ENCODE data around the gene ARMH3.

ARMH3 gene

DNA sequence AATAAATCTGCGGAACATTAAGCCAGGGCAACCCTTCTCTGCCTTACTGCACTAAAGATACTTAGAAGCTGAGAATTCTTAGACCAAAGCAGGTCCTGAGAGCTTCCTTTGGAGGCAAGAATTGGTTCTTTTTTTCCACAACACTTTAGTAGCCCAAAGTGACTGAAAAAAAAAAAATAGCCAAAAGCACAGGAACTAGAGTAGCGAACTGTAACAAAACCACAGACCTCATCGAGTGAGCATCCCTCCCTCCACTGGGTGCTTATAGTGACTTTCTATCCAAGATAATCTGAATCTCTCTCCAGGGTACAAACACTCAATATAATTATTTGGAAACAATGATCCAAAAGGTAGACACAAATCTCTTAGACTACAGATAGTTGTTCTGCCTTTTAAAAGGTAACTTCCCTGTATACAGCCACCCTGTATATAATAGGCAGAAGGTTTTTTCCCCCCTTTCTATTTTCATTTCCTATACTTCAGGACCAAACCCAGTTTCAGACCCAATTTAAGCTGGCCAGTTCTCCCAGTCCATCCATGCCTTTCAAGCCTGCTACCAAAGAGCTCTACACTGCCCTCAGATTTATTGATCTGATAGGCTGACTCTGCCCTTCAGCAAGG, 180.8 kb downstream of the ARMH3 start:
- no peak for DNase-seq (ENCODE audit: low read depth in 3 of 3, low spot score in 1 of 3)

DNA sequence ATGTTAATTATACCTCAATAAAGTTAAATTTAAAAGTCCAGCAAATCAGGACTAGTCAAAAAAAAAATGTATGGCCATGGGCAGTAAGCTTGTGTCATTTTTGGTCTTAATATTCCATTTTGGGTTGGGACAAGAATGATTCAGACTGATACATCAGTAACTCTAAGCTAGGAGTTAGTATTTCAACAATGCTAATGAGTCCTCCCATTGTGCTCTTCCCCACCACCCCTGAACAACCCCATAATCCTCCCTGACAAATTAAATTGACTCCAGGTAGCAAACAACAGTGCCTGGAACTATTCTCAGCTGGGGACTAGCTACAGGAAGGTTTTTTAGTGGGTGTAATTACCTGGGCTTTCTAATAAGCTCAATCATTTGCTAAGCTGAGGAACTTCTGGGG, 181.7 kb downstream of the ARMH3 start:
- DNase-seq (ENCODE audit: low read depth in 3 of 3, low spot score in 1 of 3), result no peak

DNA sequence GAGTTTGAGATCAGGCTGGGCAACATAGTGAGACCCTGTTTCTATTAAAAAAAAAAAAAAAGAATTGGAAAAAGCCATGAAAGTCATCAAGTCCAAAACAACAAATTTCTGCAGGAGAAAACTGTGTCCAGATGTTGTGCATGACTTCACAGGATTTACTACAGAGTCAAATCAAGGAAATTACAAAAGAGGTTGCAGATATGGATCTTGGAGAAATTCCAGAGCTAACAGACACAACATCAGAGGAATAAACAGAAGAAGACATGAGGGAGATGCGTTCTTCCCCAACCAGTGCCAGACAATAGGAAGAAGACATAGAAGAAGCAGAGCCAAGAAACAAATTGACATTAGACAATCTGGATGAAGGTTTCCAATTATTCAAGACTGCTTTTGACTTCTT, 188.0 kb downstream of the ARMH3 start:
- no peak for DNase-seq (ENCODE audit: low read depth in 3 of 3, low spot score in 1 of 3)

DNA sequence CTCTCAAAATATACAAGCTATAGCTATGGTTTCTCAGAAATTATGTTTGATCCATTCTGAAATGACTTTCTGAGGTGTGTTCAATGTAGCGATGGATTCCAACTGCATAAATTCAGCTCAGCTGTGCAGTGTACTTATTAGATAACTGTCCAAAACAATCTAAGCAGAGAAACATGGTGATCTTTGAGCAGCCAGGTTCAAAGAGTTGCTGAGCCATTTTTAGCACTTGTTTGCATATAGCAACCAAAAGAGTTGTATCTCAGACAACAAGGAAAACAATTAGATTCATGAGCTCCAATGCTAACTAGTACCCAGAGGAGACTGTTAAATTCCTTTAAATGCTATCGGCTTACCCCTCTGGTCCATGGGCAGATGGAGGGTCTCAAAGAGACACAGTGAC, 196.4 kb downstream of the ARMH3 start:
- DNase-seq (ENCODE audit: low read depth in 3 of 3, low spot score in 1 of 3), result no peak

DNA sequence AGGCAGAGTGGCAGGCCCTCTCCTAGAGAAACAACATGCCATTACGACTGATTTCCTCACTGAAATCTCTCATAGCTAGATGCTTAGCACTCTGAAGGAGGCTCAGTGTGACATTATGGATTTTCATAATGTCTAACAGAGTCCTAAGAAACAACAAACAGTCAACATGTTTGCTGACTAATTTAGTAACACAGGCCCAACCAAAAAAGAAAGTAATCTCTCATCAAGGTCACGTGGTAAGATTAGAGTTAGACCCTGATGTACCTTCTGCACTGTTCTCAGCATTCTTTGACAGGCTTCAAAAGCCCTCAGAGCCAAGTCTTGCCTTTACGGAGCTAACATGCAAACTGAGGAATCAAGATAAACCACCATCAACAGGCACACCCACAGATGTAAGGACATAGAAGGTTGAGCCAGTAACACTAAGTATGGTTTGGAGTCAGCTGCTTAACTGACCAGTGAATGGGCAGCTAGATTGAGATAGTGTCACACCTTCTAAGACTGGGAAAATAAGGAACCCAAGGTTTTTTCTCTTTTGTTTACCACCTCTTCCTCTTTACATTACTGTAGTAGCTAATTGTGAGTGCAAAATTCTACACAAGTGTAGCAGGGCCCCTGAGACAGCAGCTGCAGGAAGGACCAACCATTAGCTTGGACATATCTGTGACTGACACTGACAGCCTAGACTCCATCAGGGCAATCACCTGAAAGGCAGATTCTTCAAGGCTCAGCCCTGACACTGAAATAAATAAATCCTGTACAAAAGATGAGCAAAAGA, 197.1 kb downstream of the ARMH3 start:
- DNase-seq (ENCODE audit: low read depth in 3 of 3, low spot score in 1 of 3), result no peak

DNA sequence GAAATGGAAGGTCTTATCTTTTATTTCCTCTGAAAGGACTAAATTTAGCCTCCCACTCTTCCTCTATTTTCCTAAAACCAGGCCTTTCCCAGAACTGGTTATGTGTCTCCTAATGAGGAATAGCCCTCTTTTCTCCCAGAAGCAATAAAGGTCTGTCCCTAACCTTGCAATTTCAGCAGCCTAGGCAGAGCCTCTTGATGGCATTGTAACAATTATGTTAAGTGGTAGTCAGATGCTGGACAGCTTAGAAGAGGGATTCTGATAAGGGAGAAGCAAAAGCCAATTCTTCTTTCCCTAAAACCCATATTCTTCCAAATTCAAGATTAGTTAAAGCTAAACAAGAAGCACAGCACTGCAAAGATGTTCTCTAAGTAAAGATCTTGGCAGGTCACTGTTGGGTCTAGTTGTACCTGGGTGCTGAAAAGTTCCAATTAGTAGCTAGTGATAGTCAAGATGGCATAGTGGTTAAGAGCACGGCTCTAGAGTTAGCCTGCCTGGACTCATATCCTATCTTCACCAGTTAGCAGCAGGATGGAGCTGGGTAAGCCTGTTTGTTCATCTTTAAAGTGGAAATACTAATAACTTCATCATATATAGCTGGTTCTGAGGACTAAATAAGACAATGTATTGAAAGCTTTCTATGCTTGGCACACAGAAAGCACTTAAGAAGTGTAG, 198.0 kb downstream of the ARMH3 start:
- no peak for DNase-seq (ENCODE audit: low read depth in 3 of 3, low spot score in 1 of 3)

DNA sequence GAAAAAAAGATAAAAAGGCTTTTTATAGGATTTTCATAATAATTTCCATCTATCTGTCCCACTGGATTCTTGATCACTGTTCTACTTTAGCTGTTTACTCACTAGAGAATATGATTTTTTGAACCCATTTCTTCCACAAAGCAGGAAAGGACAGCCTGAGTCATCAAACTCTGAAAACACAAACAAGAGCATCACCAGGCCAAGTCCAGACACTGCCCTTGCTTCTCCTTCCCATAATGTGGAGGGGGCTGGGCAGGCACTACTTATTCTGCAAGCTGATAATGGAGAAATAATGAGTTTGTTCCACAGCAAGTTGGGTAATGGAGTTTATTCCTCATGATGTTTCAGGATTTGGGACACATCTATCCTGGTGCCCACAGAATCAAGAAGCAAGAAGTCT, 199.3 kb downstream of the ARMH3 start:
- no peak for DNase-seq (ENCODE audit: low read depth in 3 of 3, low spot score in 1 of 3)

DNA sequence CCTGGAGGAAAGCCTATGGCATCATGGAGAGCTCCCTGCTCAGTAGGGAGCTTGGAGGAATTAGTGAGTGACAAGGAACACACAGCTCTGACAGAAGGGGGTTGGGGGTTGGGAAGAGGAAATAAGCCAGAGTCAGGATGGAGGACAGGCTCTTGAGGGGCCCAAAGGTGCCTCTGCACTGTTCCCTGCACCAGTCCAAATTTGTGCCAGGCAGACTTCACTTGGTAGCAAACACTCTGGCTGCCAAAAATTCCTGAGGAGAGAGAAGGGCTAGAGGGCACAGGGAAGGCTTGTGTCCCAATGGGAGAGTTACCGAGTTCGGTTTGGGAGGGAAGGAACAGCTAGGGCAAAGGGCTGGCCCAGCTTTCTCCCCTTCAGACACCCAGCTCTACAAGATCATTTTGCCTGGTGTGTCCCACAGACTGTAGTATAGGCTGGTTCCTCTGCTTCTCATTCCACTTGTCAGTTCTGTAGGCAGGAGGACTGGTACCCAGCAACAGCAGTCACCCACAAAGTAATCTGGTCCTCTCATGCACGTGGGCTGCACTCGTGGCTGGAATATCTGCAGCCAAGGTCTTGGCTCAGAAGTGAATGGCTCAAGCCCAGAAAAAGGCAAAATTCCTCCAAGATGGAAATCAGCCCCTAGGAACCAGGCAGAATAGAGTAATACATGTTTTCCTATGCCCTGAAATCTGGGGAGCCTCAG, 204.4 kb downstream of the ARMH3 start:
- DNase-seq (ENCODE audit: low read depth in 3 of 3, low spot score in 1 of 3), result no peak

DNA sequence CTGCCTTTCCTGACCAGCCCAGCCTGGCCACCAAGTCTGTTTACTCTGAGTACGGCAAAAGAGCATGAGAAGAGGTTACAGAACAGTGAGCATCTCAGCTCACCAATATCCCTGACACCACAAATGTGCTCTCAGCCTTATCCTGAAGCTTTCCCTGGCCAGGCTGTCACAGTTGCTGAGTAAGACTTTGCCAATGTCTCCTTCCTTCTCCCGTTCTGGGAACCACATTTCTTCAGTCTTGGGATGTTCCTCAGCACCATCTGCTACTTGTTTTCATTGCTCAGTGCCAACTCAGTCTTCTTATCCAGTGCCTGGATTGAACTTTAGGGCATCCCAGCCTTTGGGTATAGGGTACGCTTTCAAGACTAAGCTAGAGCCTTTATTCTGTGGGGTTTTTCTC, 205.2 kb downstream of the ARMH3 start:
- no peak for DNase-seq (ENCODE audit: low read depth in 3 of 3, low spot score in 1 of 3)

DNA sequence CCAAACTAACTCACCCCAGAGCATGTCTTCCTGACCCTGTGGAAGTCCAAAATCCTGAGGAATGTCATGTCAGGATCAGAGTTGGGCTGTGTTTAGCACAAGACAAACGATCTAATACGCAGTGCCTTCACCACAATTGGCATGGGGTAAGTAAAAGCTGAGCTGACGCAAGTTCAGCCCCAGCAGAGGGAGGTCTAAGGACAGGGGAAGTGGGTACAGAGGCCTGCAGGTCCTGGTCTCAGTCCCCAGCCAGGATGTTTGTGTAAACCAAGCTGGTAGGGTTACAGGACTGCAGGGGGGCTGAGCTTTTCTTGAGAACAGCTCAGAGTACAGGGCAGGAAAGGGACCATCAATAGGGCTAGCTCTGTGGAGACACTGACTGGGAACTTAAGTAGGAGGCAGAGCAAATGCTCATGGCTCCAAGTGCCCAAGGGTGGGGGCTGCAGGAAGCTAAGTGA, 207.1 kb downstream of the ARMH3 start:
- no peak for DNase-seq (ENCODE audit: low read depth in 3 of 3, low spot score in 1 of 3)

DNA sequence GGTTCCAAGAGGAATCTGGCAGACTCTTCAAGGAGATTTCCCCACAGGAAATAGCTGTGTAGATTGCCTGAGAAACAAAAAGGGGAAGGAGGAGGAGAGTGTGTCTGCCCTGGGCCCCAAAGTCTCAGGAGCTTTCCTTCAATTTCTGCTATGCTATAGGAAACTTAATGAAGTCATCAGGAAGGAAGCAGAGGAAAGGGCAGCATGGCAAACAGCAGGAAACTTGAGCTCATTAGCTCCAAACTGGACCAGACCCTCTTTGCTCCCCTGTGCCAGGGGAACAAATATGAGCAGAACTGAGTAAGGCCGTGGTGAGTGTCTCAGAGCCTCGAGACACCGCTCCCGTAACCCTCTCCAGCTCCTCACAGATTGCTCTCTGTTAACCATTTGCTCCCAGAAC, 207.6 kb downstream of the ARMH3 start:
- DNase-seq (ENCODE audit: low read depth in 3 of 3, low spot score in 1 of 3), result no peak

DNA sequence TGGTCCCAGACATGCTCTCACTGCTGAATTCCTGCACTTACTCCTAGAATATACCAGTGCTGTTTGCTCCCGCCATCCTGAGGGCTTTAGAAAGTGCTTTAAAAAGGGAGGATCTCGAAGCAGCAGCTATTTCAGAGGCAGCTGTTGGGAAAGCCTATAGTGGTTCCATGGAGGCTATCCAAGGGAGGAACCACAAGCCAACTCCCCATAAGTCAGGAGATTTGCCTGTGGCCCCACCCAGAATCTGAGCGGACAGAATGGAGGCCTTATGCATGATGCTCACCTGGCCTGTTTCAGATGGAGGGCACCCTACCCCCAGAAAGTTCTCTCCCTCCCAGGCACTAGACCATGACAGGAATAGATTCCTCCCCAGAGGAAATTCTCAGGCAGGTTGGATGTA, 210.1 kb downstream of the ARMH3 start:
- DNase-seq (ENCODE audit: low read depth in 3 of 3, low spot score in 1 of 3), result no peak

DNA sequence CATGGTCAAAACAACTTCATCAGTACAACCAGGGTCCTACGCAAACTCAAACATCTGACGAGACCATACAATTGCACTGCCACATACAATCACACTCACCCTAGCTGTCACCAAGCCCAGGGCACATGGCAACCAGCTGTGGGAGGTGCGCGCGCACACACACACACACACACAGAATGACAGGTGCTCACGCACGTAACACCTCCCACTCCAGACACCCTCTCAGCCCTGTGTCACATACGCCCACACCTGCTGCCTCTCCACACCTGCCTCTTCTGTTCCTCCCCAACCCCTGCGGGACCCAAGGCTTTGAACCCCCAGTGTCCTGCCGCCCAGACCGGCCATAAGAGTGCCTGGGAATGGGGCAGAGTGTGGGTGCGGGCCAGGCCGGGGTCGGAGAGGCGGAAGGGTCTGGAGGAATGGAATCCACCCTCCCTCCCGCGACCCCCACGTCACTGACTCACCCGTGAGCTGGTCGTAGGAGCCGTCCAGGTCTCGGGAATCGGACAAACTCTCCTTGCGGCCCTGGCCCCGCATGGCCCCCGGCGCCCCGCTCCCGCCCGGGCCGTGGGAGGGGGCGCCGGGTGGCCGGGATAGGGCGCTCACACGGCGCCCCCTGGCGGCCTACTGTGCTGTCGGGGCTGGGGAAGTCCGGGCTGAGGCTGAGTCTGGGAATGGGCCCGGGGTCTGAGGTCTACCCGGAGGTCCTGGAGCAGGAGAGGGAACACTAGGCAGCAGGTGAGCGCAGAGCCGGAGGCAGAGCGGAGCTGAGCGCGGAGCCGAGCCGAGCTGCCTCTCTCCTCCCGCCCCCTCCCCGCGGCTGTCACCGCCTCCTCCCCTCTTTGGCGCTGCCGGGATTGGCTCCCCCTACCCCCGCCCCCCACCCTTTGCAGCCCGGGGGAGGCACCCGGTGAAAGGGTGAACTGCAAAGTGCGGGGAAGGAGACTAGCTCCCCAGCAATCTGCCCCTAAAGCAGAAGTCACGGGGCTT, 212.6 kb downstream of the ARMH3 start, which contains the start of gene KCNIP2:
KCNIP2 (minus strand) TSS at position 769 of the 990 bp plus-strand sequence; CDS start at position 537, 232 bp downstream.
- peak in 1 of 3 donors; percentile 47 for DNase-seq (ENCODE audit: low read depth in 3 of 3, low spot score in 1 of 3)

DNA sequence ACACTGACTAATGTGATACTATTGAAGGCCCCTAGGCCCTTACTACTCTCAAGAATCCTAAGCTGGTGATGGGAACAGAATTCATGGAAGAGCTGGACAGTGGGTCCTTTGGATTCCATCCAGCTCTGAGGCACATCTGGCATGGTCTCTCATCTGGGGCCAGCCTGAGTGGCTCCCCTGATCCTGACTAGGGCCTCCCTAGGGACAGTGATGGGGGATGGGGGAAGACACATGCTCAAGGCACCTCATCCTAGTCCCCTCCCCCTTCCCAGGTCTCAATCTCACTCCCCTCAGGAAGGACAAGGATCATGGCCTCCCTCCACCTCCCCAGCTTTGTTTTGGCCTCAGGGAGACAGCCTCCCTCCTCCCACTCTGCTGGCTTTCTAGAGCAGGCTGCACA, 214.1 kb downstream of the ARMH3 start:
- no peak for DNase-seq (ENCODE audit: low read depth in 3 of 3, low spot score in 1 of 3)

DNA sequence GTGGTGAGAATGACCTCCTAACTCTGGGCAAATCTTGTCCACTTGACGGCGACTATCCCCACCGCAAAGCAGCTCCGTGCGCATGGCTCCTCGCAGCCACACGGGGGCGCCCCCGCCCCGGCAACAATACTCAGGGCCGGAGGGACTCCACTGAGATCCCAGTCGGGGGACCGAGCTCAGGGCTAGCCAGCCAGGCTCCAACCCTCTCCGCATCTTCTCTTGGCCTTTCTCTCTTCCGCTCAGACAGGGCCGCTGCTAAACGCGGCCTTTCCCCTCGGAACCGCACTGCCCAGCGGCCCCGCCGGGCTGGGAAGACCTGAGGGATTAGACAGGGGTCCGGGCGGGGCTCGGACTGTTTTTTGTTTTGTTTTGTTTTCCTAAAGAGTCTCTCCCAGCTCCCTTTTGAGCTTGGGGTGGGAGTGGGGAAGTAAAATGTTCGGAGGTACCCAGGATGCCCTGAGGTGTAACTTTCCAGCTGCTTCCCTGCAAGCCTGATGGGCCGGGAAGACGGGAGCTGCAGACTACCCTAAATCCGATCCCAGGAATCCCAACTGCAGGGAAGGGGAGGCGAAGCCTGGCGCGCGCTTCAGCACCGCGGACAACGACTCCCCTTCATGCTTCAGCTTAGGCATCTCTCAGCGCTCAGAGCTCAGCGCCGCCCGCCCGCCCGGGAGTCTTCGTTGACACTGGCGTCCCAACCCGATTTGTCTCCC, 215.1 kb downstream of the ARMH3 start:
- peak in 1 of 3 donors; percentile 63 for DNase-seq (ENCODE audit: low read depth in 3 of 3, low spot score in 1 of 3)

DNA sequence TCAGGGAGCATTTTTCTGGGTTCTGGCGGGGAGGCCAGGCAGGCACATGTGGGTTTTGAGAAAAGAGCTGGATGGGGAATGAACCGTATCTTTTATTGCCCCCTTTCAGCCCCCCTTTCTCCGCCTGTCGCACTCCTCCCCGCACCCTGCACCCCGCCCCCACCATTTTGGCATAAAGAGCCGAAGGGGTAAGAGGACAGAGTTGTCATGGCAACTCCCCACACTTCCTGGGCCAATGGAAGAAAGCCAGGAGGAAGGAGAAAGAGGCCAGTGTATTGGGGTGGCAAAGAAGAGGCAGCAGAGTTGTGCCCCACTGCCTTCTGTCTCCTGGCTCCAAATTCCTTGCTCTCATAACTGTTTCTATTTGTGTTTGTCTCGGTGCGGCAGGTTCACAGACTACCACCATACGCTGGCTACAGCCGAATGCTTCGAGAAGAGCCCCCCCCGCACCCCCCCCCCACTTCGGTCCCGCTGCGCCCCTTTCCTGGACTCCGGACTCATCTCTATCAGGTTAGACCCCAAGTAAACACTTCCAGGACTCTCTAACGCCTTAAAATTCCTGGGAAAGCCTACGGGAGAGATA, 215.8 kb downstream of the ARMH3 start:
- DNase-seq (ENCODE audit: low read depth in 3 of 3, low spot score in 1 of 3), result no peak

DNA sequence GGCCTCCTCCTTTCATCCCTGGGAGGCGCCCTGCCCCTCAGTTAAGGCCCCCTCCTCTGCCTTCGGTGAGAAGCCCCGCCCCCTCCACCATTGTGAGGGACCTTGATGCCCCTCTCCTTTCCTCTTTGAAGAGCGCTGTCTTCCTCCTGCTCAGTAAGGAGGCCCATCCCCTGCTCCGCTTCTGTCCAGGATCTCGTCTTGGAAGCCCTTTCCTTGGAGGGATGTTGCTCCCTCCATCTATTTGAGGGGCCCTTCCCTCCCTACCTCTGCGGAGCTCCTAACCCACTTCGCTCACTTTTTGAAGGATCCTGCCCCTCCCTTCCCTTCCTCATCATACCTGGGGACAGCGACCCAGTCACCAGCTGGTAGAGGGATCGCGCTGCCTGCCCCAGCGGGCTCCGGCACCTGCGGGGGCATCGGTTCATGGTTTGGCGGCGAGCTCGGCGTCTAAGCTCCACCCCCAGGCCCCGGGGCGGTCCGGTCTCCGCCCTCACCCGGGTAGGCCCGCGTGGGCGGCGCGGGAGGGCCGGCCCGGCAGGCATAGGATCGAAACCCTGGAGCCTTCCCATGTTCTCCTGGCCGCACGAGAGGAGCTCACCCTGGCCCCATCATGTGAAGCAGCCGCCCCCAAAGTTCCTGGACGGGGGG, 216.4 kb downstream of the ARMH3 start:
- DNase-seq (ENCODE audit: low read depth in 3 of 3, low spot score in 1 of 3), result peak in 1 of 3 donors; percentile 52

DNA sequence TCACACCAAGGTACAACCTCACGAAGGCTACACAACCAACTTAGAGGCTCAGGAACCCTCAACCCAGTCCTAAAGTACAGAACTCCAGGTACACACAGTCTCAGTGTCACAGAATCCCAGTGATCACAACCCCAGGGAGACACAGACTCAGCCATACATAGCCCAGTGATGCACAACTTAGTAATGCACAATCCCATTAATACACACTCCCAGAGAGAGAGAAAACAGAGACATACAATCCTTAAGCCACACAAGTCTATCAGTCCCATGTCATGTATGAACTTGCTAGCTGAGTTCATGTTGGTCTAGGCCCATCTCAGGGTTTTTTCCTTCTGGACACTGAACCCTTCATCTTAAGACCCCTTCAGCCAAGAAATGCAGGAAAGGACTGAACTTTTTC, 217.0 kb downstream of the ARMH3 start:
- DNase-seq (ENCODE audit: low read depth in 3 of 3, low spot score in 1 of 3), result no peak
